Skin epidermis (tissue), 12 donors: ENCODE data around the gene KIF4B.
"Not testable (repeated sequence)": the region's sequence is repeated elsewhere in the genome, so short reads cannot be mapped to it uniquely, and the experiment has no call there.

Experiments
- H3K27ac ChIP-seq, 21 experiments: fragments of 200-600 bp; sonication (generic) in 11 of 21; one replicate each; pipeline ENCODE4 v1.5.0; 2020; ENCODE audit warnings: mild to moderate bottlenecking in 3 of 21, inconsistent platforms in 2 of 21, moderate library complexity in 2 of 21
- H3K4me3 ChIP-seq, 7 experiments: fragments of 200-600 bp; sonication (generic) in 2 of 7; one replicate each; pipeline ENCODE4 v1.5.0; 2020; ENCODE audit warnings: inconsistent platforms in 2 of 7, mild to moderate bottlenecking in 2 of 7, moderate library complexity in 1 of 7

KIF4B gene

DNA sequence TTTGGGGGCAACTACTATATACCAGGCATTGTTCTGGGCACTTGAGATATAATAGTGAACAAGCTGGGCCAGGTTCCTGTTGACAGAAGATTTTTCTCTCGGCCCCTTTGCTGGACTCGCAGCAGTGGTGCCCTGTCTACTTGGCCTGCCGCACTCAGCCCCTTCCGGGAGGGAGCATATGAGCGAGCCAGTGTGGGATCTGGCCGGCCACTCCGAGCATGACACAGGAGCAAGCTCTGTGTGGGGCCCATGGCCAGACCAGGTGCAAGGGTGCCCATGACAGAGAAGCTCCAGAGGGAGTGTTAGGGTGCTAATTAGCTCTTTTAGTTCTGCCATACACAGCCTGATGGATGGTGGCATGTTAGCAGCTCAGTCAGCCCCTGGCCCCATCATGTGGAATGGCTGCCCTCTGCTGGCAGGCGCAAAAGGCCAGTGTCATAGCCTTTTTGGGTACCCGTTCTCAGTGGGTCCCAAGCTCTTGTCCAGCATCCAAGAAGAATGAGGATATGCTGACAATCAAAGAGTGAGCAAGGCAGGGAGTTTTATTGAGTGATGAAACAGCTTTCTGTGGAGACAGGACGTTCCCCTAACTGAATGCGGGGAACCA is 9.3 kb upstream of the KIF4B start:
- H3K27ac ChIP-seq = no peak overlapping the region

GRCh38 chr5:155006265-155006664 is 7.3 kb upstream of the KIF4B start:
- not testable (repeated sequence) for H3K4me3 ChIP-seq, H3K27ac ChIP-seq

More for the DNA sequence above, 9.3 kb upstream of the KIF4B start:
- no peak overlapping the region for H3K4me3 ChIP-seq

- no peak overlapping the region for H3K27ac ChIP-seq
- no peak overlapping the region for H3K4me3 ChIP-seq
These were observed 4.9 kb upstream of the KIF4B start for GRCh38 chr5:155008669-155009068.

GRCh38 chr5:155010881-155011280 is 2.7 kb upstream of the KIF4B start:
- no peak overlapping the region for H3K4me3 ChIP-seq
- H3K27ac ChIP-seq = no peak overlapping the region

- Histone ChIP-seq H3K27ac (no peak overlapping the region), H3K4me3 (no peak overlapping the region)
These were observed 1.7 kb downstream of the KIF4B start for GRCh38 chr5:155015239-155015638.

DNA sequence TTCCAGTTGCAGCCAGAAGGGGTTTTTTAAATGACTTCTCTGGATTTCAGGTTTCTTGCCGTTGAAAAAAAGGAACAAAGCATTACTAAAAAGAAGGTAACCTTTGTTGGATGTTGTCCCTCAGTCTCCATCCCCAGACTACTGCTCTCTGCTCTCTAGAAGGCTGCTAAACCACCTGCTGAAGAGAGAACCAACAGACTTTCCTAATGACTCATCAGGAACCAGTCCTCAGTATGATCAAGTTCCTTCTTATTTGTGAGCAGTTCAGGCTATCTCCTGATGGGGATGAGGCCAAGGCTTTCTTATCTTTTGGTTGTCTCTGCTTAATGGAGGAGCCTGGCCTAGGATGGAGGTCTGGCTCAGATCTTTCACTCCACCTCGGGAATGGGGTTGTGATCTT is 4.1 kb downstream of the KIF4B start:
- H3K27ac ChIP-seq = no peak overlapping the region
- H3K4me3 ChIP-seq = no peak overlapping the region

DNA sequence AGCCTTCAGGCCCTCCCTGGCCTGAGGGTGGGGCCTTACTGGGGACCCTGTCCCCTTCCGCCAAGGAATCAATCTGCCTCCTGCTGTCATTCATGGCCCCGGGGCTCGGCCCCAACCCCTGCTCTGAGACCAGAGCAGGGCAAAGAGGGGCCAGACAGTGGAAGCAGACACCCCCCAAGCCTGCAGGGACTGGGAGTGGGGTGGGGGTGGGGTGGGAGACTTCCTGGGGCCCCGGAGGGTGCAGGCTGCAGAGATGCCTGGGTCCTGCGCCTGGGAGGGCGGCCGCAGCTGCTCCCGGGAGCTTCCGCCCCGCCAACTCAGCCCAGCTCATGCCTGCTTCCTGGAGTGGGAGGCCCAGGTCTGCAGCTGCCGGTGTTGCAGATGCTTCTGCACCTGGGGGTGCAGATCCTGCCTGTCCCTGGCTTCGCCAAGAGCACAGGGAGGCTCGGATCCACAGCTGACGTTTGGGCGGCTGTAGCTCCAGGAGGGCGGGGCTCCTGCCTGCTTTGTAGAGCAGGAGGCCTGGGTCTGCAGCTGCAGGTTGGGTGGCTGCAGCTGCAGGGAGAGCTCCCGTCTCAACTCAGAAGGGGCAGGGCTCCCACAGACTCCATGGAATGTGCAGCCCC is 6.2 kb downstream of the KIF4B start:
- Histone ChIP-seq H3K4me3 (no peak overlapping the region), H3K27ac (no peak overlapping the region)

DNA sequence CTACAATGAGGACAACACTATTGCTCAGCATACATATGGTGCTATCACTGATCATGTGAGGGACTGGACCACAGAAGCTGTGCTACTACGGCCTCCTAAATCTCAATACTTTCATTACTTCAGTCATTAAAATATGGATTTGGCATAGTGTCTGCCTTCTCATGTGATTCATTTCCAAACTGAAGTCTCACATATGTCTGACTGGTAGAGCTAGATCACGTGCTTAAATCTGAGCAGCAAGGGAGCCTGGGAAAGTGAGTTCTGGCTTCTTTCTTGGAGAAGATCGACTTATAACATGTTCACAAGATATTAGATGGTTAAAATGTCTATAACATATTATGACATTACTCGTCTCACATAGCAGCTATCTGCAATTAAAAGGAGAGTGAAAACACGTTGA is 8.3 kb downstream of the KIF4B start:
- Histone ChIP-seq H3K4me3 (no peak overlapping the region), H3K27ac (no peak overlapping the region)

- H3K4me3 ChIP-seq = no peak overlapping the region
- no peak overlapping the region for H3K27ac ChIP-seq
These were observed 9.8 kb downstream of the KIF4B start for GRCh38 chr5:155023320-155023719.

- H3K4me3 ChIP-seq = no peak overlapping the region
- H3K27ac ChIP-seq = no peak overlapping the region
These were observed 10.5 kb downstream of the KIF4B start for GRCh38 chr5:155024015-155024414.

GRCh38 chr5:155025895-155026294 is 12.3 kb downstream of the KIF4B start:
- Histone ChIP-seq H3K27ac (no peak overlapping the region), H3K4me3 (no peak overlapping the region)

DNA sequence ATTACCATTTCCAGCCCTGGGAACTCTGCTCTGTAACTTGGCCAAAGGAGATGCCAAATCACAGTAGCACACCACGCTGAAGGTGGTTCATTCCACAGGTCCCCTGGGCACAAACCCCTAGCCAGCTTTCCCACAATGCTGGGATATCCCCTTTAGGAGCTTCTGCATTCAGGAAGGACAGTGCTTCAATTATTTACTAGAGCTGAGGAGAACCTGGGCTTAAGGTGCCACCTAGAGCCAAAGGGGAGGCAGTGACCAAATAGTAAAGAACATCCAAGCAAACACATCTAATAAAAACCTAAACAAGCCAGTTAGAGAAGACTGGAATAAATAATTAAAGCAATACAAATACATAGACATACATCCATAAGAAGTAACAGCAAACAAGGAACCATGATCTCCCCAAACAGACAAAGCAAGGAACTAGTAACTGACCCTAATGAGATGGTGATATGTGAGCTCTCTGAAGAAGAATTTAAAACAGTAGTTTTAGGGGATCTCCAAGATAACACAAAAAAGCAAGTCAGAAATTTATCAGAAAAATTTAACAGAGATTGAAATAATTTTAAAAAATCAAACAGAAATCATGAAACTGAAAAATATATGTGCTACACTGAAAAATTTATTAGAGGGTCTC is 14.6 kb downstream of the KIF4B start:
- H3K4me3 ChIP-seq = no peak overlapping the region
- H3K27ac ChIP-seq = no peak overlapping the region

- H3K4me3 ChIP-seq = no peak overlapping the region
- H3K27ac ChIP-seq = no peak overlapping the region
These were observed 15.7 kb downstream of the KIF4B start for GRCh38 chr5:155029240-155029639.

DNA sequence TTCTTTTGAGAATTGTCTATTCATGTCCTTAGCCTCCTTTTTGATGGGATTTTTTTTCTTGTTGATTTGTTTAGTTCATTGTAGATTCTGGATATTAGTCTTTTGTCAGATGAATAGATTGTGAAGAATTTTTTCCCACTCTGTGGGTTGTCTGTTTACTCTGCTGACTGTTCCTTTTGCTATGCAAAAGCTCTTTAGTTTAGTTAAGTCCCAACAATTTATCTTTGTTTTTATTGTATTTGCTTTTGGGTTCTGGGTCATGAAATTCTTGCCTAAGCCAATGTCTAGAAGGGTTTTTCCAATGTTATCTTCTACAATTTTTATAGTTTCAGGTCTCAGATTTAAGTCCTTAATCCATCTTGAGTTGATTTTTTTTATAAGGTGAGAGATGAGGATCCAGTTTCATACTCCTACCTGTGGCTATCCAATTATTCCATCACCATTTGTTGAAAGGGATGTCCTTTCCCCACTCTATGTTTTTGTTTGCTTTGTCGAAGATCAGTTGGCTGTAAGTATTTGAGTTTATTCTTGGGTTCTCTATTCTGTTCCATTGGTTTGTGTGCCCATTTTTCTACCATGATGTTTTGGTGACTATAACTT is 20.7 kb downstream of the KIF4B start:
- not testable (repeated sequence) for H3K4me3 ChIP-seq, H3K27ac ChIP-seq

DNA sequence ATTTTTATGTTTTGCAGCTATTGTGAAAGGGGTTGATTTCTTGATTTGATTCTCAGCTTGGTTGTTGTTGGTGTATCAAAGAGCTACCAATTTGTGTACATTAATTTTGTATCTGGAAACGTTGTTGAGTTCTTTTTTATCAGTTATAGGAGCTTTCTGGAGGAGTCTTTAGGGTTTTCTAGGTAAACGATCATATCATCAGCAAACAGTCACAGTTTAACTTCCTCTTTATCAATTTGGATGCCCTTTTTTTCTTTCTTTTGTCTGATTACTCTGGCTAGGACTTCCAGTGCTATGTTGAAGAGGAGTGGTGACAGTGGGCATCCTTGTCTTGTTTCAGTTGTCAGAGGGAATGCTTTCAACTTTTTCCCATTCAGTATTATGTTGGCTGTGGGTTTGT is 21.5 kb downstream of the KIF4B start:
- H3K27ac ChIP-seq, H3K4me3 ChIP-seq: not testable (repeated sequence)

DNA sequence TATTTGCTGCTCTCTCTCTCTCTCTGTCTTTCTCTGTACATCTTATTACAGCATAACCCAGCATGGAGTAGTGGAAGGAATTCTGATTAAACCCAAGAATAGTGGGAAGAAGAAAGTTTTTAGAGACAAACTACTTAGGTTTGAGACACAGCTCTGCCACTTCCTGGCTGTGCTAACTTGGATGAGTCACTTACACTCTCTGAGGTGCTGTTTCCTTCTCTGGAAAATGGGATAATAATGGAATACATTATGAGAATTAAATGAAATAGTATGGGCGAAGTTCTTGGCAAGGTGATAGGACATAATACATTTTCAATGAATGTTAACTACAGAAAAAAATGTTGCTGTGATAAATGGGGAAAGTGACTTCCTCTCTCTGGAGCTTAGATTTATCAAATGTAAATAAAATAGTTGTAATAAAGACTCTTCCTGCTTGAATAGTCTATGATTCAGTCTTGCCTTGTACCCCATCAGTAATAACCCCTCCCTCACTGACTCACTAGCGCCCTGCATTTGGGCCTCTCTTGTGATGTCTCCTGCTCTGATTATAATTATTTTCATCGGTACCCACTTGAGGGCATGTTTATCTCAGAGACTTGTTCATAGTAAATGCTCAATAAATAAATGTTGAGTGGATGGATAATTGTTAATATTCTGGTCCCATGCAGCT is 27.6 kb downstream of the KIF4B start:
- H3K27ac ChIP-seq = no peak overlapping the region
- no peak overlapping the region for H3K4me3 ChIP-seq

DNA sequence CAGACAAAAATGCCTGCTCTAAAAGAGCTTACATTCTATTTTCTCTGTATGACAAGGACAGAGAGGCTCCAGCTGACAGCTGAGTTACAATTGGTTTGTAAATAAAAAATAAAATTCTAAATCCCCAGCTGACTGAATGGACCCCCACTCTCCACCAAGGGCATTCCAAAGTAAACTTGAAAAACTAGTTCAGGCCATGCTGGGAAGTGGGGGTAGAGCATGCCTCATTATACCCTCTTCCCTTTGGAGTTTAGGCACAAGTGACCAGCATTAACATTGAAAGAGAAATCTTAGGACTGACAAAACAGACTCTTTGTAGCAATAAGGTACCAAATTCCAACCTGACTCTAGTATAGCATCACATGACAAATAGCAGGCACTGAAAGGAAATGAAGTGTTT is 31.0 kb downstream of the KIF4B start:
- Histone ChIP-seq H3K27ac (no peak overlapping the region), H3K4me3 (no peak overlapping the region)

DNA sequence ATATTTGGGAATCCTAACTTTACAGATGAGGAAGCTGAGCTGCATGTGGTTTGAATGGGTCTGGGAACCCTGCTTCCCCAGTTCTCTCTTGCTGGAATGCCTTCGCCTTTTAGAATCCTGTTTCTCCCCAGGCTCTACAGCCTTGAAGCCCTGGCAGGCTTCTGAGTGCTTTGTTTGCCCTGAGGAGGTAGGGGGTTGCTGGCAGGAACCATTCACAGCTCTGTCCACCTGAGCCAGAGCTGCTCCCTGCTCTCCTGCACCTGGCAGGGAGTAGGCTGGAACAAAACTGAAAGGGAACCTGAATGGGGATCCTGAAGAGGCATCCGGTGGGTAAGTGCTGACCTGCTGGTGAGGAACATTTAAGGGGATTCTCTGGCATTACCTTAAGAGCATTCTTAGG is 33.0 kb downstream of the KIF4B start:
- Histone ChIP-seq H3K4me3 (no peak overlapping the region), H3K27ac (no peak overlapping the region)

DNA sequence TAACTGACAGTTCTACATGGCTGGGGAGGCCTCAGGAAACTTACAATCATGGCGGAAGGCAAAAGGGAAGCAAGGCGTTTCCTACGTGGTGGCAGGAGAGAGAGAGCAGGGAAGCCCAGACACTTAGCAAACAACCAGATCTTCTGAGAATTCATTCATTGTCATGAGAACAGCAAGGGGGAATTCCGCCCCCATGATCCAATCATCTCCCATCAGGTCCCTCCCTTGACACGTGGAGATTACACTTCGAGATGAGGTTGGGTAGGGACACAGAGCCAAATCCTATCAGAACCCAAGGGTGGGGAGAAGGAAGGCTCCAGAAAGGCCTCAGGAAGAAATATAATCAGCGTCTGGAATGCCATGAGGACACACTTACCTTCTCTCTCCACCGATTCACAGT is 34.3 kb downstream of the KIF4B start:
- Histone ChIP-seq H3K4me3 (no peak overlapping the region), H3K27ac (no peak overlapping the region)

GRCh38 chr5:155049569-155050383 is 36.2 kb downstream of the KIF4B start:
- H3K4me3 ChIP-seq = no peak overlapping the region
- no peak overlapping the region for H3K27ac ChIP-seq
